Measurements from ENCODE around the gene DKKL1. TPM values are rescaled to one million over a fixed set of nuclear protein-coding genes. Genes with fewer than 3 reads are reported as not detected.

Gene DKKL1
- total RNA-seq, 2 donors from 2014 or later: 1.8 to 2.1 TPM

DNA sequence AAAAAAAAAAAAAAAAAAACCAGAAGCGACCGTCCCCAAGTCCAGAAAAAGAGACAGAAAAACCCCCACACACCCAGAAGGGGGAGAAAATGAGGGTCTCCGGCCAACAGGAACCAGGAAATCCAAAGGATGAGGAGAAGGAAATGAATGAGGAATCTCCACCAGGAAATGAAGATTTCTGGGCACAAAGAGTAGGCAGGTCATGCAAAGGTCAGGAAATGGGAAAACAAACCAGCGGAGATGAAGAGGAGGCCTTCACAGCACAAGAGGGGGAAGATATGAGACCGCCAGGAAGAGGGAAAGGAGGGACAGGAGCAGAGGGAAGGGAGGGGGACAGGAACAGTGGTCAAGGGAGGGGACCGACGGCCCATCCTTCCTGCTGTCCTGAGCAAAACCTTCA lies 7.3 kb upstream of the DKKL1 start:
- DNase-seq: no peak
- WGBS, 2 experiments (ENCODE audit: insufficient coverage in 1 of 2, insufficient read length in 1 of 2): 91 to 95% methylated on average over 3 to 5 of the region's 7 CpGs
- Mint-ChIP-seq H3K36me3 (ENCODE audit: low read depth) (peaks cover 80% of the 10 kb centered on the region), H3K4me3 (no peak overlapping the region), H3K27me3 (ENCODE audit: insufficient read depth) (no peaks in the 10 kb centered on the region), H3K9me3 (no peaks in the 10 kb centered on the region), H3K27ac (peak overlapping the region; percentile 2), H3K4me1 (peaks cover 9% of the 10 kb centered on the region)
- no peak overlapping the region for H3K27ac ChIP-seq (ENCODE audit: low read depth, low read length)
- no peaks in the 10 kb centered on the region for H3K9me3 ChIP-seq (ENCODE audit: control insufficient read depth, low read length)
- TF ChIP-seq CTCF (conservative IDR thresholded peaks at IDR 0.05): no peak
- H3K27me3 ChIP-seq (ENCODE audit: control insufficient read depth, insufficient read depth, low read length, poor library complexity, severe bottlenecking): no peaks in the 10 kb centered on the region
- no peaks in the 10 kb centered on the region for H3K4me1 ChIP-seq (ENCODE audit: control insufficient read depth, insufficient read depth, low read length)
- H3K9ac ChIP-seq (ENCODE audit: extremely low read depth, low read length, poor library complexity, severe bottlenecking): no peak overlapping the region
- no peak overlapping the region for H3K4me3 ChIP-seq (ENCODE audit: low read length)
- H3K36me3 ChIP-seq (ENCODE audit: control insufficient read depth, insufficient read depth, low read length): peaks cover 76% of the 10 kb centered on the region

GRCh38 chr19:49357186-49357585 lies 6.5 kb upstream of the DKKL1 start:
- no peak for TF ChIP-seq CTCF (conservative IDR thresholded peaks at IDR 0.05)
- Mint-ChIP-seq H3K27ac (no peak overlapping the region), H3K4me3 (no peak overlapping the region), H3K9me3 (no peaks in the 10 kb centered on the region), H3K27me3 (ENCODE audit: insufficient read depth) (no peaks in the 10 kb centered on the region), H3K4me1 (peaks cover 9% of the 10 kb centered on the region), H3K36me3 (ENCODE audit: low read depth) (peaks cover 73% of the 10 kb centered on the region)
- H3K4me3 ChIP-seq (ENCODE audit: low read length): peak overlapping the region; percentile 49
- H3K4me1 ChIP-seq (ENCODE audit: control insufficient read depth, insufficient read depth, low read length): no peaks in the 10 kb centered on the region
- DNase-seq: no peak
- H3K27ac ChIP-seq (ENCODE audit: low read depth, low read length): no peak overlapping the region
- WGBS, 2 experiments (ENCODE audit: insufficient coverage in 1 of 2, insufficient read length in 1 of 2): 95 to 100% methylated on average over 3 to 9 of the region's 9 CpGs
- no peaks in the 10 kb centered on the region for H3K9me3 ChIP-seq (ENCODE audit: control insufficient read depth, low read length)
- H3K27me3 ChIP-seq (ENCODE audit: control insufficient read depth, insufficient read depth, low read length, poor library complexity, severe bottlenecking): no peaks in the 10 kb centered on the region
- H3K36me3 ChIP-seq (ENCODE audit: control insufficient read depth, insufficient read depth, low read length): peaks cover 69% of the 10 kb centered on the region
- no peak overlapping the region for H3K9ac ChIP-seq (ENCODE audit: extremely low read depth, low read length, poor library complexity, severe bottlenecking)

- H3K27ac ChIP-seq (ENCODE audit: low read depth, low read length): peak overlapping the region; percentile 100
Observed at GRCh38 chr19:49359851-49360820, 3.5 kb upstream of the DKKL1 start.

More at GRCh38 chr19:49359851-49360820, 3.5 kb upstream of the DKKL1 start:
- Mint-ChIP-seq H3K4me1 (peaks cover 9% of the 10 kb centered on the region), H3K27ac (no peak overlapping the region), H3K27me3 (ENCODE audit: insufficient read depth) (peaks cover 3% of the 10 kb centered on the region), H3K36me3 (ENCODE audit: low read depth) (peaks cover 44% of the 10 kb centered on the region), H3K9me3 (no peaks in the 10 kb centered on the region), H3K4me3 (no peak overlapping the region)
- Histone ChIP-seq H3K4me3 (ENCODE audit: low read length) (peak overlapping the region; percentile 95), H3K4me1 (ENCODE audit: control insufficient read depth, insufficient read depth, low read length) (no peaks in the 10 kb centered on the region), H3K9me3 (ENCODE audit: control insufficient read depth, low read length) (no peaks in the 10 kb centered on the region), H3K27me3 (ENCODE audit: control insufficient read depth, insufficient read depth, low read length, poor library complexity, severe bottlenecking) (no peaks in the 10 kb centered on the region), H3K9ac (ENCODE audit: extremely low read depth, low read length, poor library complexity, severe bottlenecking) (peak overlapping the region; percentile 100), H3K36me3 (ENCODE audit: control insufficient read depth, insufficient read depth, low read length) (peaks cover 45% of the 10 kb centered on the region)
- DNase-seq: peak; percentile 26
- no peak for TF ChIP-seq CTCF (conservative IDR thresholded peaks at IDR 0.05)
- WGBS, 2 experiments (ENCODE audit: insufficient coverage in 1 of 2, insufficient read length in 1 of 2): 88 to 95% methylated on average over 6 to 17 of the region's 17 CpGs

Data from endodermal cell (in vitro differentiated cells).